GM23338 (cell line): ENCODE results near the gene ZBBX. TPM values are rescaled to one million over a fixed set of nuclear protein-coding genes. Genes with fewer than 3 reads are reported as not detected.

Source experiments
- ATAC-seq: fragments of 200-7000 bp; cut with Tn5 transposase; 3 replicates; pipeline ENCODE4 v1.9.1; 2020
- DNase-seq: peaks from one replicate; pipeline ENCODE4 v3.0.0-alpha.2; 2015; ENCODE audit warnings: low spot score
- H2AFZ ChIP-seq: fragments of 200-600 bp; sonication (generic); 2 replicates; pipeline ENCODE4 v1.8.0; 2016; ENCODE audit warnings: antibody characterized with exemption, mild to moderate bottlenecking, moderate library complexity
- H3F3A ChIP-seq: fragments of 200-600 bp; sonication (generic); replicated peaks from 2 replicates; pipeline ENCODE4 v1.8.0; 2017; ENCODE audit warnings: antibody characterized with exemption, mixed run types, low read depth
- H3K27ac ChIP-seq: fragments of 200-600 bp; sonication (generic); 2 replicates; pipeline ENCODE4 v1.6.1; 2016; ENCODE audit warnings: low read depth
- H3K27me3 ChIP-seq: fragments of 200-600 bp; sonication (generic); 2 replicates; pipeline ENCODE4 v1.8.0; 2016; ENCODE audit warnings: mild to moderate bottlenecking, mixed run types, moderate library complexity; ENCODE audit not compliant: insufficient read depth
- H3K36me3 ChIP-seq: fragments of 200-600 bp; sonication (generic); 2 replicates; pipeline ENCODE4 v1.8.0; 2016; ENCODE audit warnings: mild to moderate bottlenecking; ENCODE audit not compliant: insufficient read depth
- H3K4me1 ChIP-seq: fragments of 200-600 bp; sonication (generic); 2 replicates; pipeline ENCODE4 v1.8.0; 2016; ENCODE audit warnings: mild to moderate bottlenecking, moderate library complexity; ENCODE audit not compliant: insufficient read depth
- H3K4me2 ChIP-seq: fragments of 200-600 bp; sonication (generic); 2 replicates; pipeline ENCODE4 v1.7.1; 2017; ENCODE audit warnings: mixed run types
- H3K4me3 ChIP-seq: fragments of 200-600 bp; sonication (generic); 2 replicates; pipeline ENCODE4 v1.6.1; 2016; ENCODE audit warnings: mixed run types
- H3K79me2 ChIP-seq: fragments of 200-600 bp; sonication (generic); replicated peaks from 2 replicates; pipeline ENCODE4 v1.8.0; 2017; ENCODE audit warnings: mild to moderate bottlenecking; ENCODE audit not compliant: insufficient read depth
- H3K9me2 ChIP-seq: fragments of 200-600 bp; sonication (generic); 2 replicates; pipeline ENCODE4 v1.8.0; 2017; ENCODE audit not compliant: insufficient read depth
- H4K20me1 ChIP-seq: fragments of 200-600 bp; sonication (generic); replicated peaks from 2 replicates; pipeline ENCODE4 v1.8.0; 2017; ENCODE audit warnings: mild to moderate bottlenecking; ENCODE audit not compliant: insufficient read depth
- H3K27ac Mint-ChIP-seq: 2 replicates; pipeline ENCODE4 v1.8.0; 2020; ENCODE audit warnings: inconsistent platforms, mild to moderate bottlenecking, moderate library complexity, mixed read lengths
- H3K27me3 Mint-ChIP-seq: 3 replicates; pipeline ENCODE4 v1.8.0; 2022; ENCODE audit warnings: low read depth, mild to moderate bottlenecking, moderate library complexity, mixed read lengths, inconsistent platforms; ENCODE audit not compliant: insufficient read depth, poor library complexity
- H3K36me3 Mint-ChIP-seq: 3 replicates; pipeline ENCODE4 v1.8.0; 2021; ENCODE audit warnings: low read depth, mild to moderate bottlenecking, inconsistent platforms, moderate library complexity, mixed read lengths
- H3K4me1 Mint-ChIP-seq: 3 replicates; pipeline ENCODE4 v1.8.0; 2020; ENCODE audit warnings: mild to moderate bottlenecking, inconsistent platforms, mixed read lengths
- H3K4me3 Mint-ChIP-seq: 3 replicates; pipeline ENCODE4 v1.8.0; 2021; ENCODE audit warnings: moderate library complexity, mild to moderate bottlenecking, inconsistent platforms, mixed read lengths
- H3K9me3 Mint-ChIP-seq: 3 replicates; pipeline ENCODE4 v1.8.0; 2020; ENCODE audit warnings: moderate library complexity, mild to moderate bottlenecking, inconsistent platforms, mixed read lengths
- CREB1 ChIP-seq: fragments of 250-450 bp; sonication (Bioruptor Pico); IDR thresholded peaks from 2 replicates; pipeline ENCODE4 v1.5.0; 2020; ENCODE audit warnings: low read depth, mild to moderate bottlenecking, moderate library complexity
- EZH2 ChIP-seq: fragments of 200-600 bp; sonication (generic); IDR thresholded peaks from one replicate; pipeline ENCODE4 v1.8.0; 2017; ENCODE audit warnings: antibody characterized with exemption, mild to moderate bottlenecking, low read depth; ENCODE audit not compliant: unreplicated experiment
- EZH2phosphoT487 ChIP-seq: fragments of 200-600 bp; sonication (generic); IDR thresholded peaks from one replicate; pipeline ENCODE4 v1.8.1; 2018; ENCODE audit warnings: antibody characterized with exemption; ENCODE audit not compliant: unreplicated experiment
- JUNB ChIP-seq: IDR thresholded peaks from one replicate; pipeline ENCODE4 v1.6.1; 2016; ENCODE audit warnings: antibody characterized with exemption; ENCODE audit not compliant: unreplicated experiment
- NANOG ChIP-seq: IDR thresholded peaks from 2 replicates; pipeline ENCODE4 v1.6.1; 2016; ENCODE audit warnings: antibody characterized with exemption, borderline replicate concordance
- POLR2AphosphoS5 ChIP-seq: IDR thresholded peaks from 2 replicates; pipeline ENCODE4 v1.6.1; 2016; ENCODE audit warnings: antibody characterized with exemption, low read depth
- STAT1 ChIP-seq: IDR thresholded peaks from one replicate; pipeline ENCODE4 v1.6.1; 2016; ENCODE audit warnings: antibody characterized with exemption; ENCODE audit not compliant: unreplicated experiment
- ZNF331 ChIP-seq: fragments of 250-450 bp; sonication (Bioruptor Pico); IDR thresholded peaks from 2 replicates; pipeline ENCODE4 v1.5.0; 2020; ENCODE audit warnings: low read depth, mild to moderate bottlenecking, moderate library complexity
- polyA plus RNA-seq: library from polyadenylated mRNA; unstranded; fragments of >200 nt; fragmentation: Nextera tagmentation; extraction: Ambion mirVana; gene quantifications from 2 replicates; pipeline ENCODE4 v1.2.1, GENCODE V29; 2016
- total RNA-seq: library from RNA; depleted of rRNA; stranded (reverse); fragments of >200 nt; shearing (Covaris generic); gene quantifications from 2 replicates; pipeline ENCODE4 v1.2.3, GENCODE V29; 2014
- TF ChIP-seq, protein P1 (sequence below): IDR thresholded peaks from 2 replicates; pipeline ENCODE4 v1.6.1; 2016; ENCODE audit warnings: antibody characterized with exemption
- TF ChIP-seq, protein P2 (sequence below): IDR thresholded peaks from one replicate; pipeline ENCODE4 v1.6.1; 2018; ENCODE audit warnings: antibody characterized with exemption; ENCODE audit not compliant: unreplicated experiment
- TF ChIP-seq, protein P3 (sequence below), 2 experiments: fragments of 200-600 bp in 1 of 2; sonication (generic) in 1 of 2; conservative IDR thresholded peaks; 2 replicates each; pipeline versions ENCODE4 v1.5.1 to v1.6.1; 2016 to 2017; ENCODE audit warnings: antibody characterized with exemption in 2 of 2, low read depth in 2 of 2, mild to moderate bottlenecking in 2 of 2, moderate library complexity in 1 of 2

Gene ZBBX
- total and polyA plus RNA-seq, 2 experiments from 2014 or later = 0.90 to 1.1 TPM

DNA sequence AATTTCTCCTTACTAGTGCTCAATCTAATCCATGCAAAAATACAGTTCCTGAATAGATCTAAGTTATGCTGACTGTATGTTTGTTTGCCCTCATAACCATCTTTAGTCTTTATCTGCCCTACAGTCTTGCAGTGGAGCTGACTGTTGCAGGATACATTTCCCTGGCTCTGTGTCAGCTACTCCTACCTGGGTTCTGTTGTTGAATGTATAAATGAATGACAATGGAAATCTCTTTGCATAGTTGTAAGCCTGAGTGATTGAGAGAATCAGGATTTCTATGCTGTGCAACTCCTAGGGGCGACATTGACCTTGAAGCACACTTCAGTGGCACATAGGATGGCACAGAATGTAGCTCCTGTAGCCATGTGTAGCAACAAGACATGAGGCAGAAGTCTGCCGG lies 16.0 kb upstream of the ZBBX start:
- Histone ChIP-seq H3F3A (no peaks in the 10 kb centered on the region), H4K20me1 (no peaks in the 10 kb centered on the region), H3K27me3 (no peaks in the 10 kb centered on the region), H3K4me1 (peaks cover 25% of the 10 kb centered on the region), H3K4me3 (no peak overlapping the region), H3K36me3 (no peaks in the 10 kb centered on the region), H3K4me2 (peak overlapping the region; percentile 11; the same call in 1 of the 2 replicates), H2AFZ (no peak overlapping the region), H3K79me2 (no peaks in the 10 kb centered on the region), H3K9me2 (no peaks in the 10 kb centered on the region), H3K27ac (no peak overlapping the region)
- no peaks in the 10 kb centered on the region for H3K9me3 Mint-ChIP-seq
- H3K4me1 Mint-ChIP-seq = peaks cover 18% of the 10 kb centered on the region
- no peaks in the 10 kb centered on the region for H3K36me3 Mint-ChIP-seq
- DNase-seq = peak; percentile 34
- no peak overlapping the region for H3K4me3 Mint-ChIP-seq
- no peaks in the 10 kb centered on the region for H3K27me3 Mint-ChIP-seq
- H3K27ac Mint-ChIP-seq = peak overlapping the region; percentile 70
- no peak for TF ChIP-seq NANOG
- ATAC-seq = peak; percentile 82

DNA sequence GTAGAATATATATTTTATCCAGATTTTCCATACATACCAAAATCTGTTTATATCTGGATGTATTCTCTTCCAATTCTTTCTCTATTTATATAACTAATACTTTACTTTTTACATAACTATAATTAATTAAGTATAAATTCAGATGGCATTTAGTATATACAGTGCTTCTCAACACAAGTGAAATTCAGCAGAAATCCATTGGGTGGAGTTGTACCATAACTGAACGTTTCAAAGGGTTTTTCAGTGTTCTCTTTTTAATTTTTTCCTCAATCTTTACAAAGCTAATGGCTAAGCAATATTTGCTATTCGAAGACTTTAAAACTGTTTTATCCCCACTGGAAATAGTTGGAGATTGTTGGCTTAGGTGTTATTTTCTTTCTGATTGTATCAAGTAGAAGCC lies 13.9 kb upstream of the ZBBX start:
- no peaks in the 10 kb centered on the region for H3K9me2 ChIP-seq
- H3F3A ChIP-seq = no peaks in the 10 kb centered on the region
- DNase-seq (no peak), ATAC-seq (no peak)
- H3K4me2 ChIP-seq = no peak overlapping the region
- Mint-ChIP-seq H3K9me3 (no peaks in the 10 kb centered on the region), H3K4me3 (no peak overlapping the region), H3K27ac (no peak overlapping the region), H3K36me3 (no peaks in the 10 kb centered on the region), H3K4me1 (peaks cover 18% of the 10 kb centered on the region), H3K27me3 (no peaks in the 10 kb centered on the region)
- no peaks in the 10 kb centered on the region for H4K20me1 ChIP-seq
- no peak overlapping the region for H3K4me3 ChIP-seq
- TF ChIP-seq POLR2AphosphoS5 (no peak), EZH2 (no peak), NANOG (no peak), EZH2phosphoT487 (no peak), STAT1 (no peak), JUNB (no peak), CREB1 (CRISPR knock-in tag) (no peak), ZNF331 (CRISPR knock-in tag) (no peak)
- TF ChIP-seq, protein P1, sequence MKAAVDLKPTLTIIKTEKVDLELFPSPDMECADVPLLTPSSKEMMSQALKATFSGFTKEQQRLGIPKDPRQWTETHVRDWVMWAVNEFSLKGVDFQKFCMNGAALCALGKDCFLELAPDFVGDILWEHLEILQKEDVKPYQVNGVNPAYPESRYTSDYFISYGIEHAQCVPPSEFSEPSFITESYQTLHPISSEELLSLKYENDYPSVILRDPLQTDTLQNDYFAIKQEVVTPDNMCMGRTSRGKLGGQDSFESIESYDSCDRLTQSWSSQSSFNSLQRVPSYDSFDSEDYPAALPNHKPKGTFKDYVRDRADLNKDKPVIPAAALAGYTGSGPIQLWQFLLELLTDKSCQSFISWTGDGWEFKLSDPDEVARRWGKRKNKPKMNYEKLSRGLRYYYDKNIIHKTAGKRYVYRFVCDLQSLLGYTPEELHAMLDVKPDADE = no peak
- TF ChIP-seq, protein P2, sequence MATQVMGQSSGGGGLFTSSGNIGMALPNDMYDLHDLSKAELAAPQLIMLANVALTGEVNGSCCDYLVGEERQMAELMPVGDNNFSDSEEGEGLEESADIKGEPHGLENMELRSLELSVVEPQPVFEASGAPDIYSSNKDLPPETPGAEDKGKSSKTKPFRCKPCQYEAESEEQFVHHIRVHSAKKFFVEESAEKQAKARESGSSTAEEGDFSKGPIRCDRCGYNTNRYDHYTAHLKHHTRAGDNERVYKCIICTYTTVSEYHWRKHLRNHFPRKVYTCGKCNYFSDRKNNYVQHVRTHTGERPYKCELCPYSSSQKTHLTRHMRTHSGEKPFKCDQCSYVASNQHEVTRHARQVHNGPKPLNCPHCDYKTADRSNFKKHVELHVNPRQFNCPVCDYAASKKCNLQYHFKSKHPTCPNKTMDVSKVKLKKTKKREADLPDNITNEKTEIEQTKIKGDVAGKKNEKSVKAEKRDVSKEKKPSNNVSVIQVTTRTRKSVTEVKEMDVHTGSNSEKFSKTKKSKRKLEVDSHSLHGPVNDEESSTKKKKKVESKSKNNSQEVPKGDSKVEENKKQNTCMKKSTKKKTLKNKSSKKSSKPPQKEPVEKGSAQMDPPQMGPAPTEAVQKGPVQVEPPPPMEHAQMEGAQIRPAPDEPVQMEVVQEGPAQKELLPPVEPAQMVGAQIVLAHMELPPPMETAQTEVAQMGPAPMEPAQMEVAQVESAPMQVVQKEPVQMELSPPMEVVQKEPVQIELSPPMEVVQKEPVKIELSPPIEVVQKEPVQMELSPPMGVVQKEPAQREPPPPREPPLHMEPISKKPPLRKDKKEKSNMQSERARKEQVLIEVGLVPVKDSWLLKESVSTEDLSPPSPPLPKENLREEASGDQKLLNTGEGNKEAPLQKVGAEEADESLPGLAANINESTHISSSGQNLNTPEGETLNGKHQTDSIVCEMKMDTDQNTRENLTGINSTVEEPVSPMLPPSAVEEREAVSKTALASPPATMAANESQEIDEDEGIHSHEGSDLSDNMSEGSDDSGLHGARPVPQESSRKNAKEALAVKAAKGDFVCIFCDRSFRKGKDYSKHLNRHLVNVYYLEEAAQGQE = no peak
- TF ChIP-seq, protein P3, sequence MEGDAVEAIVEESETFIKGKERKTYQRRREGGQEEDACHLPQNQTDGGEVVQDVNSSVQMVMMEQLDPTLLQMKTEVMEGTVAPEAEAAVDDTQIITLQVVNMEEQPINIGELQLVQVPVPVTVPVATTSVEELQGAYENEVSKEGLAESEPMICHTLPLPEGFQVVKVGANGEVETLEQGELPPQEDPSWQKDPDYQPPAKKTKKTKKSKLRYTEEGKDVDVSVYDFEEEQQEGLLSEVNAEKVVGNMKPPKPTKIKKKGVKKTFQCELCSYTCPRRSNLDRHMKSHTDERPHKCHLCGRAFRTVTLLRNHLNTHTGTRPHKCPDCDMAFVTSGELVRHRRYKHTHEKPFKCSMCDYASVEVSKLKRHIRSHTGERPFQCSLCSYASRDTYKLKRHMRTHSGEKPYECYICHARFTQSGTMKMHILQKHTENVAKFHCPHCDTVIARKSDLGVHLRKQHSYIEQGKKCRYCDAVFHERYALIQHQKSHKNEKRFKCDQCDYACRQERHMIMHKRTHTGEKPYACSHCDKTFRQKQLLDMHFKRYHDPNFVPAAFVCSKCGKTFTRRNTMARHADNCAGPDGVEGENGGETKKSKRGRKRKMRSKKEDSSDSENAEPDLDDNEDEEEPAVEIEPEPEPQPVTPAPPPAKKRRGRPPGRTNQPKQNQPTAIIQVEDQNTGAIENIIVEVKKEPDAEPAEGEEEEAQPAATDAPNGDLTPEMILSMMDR (conservative IDR thresholded peaks at IDR 0.05; ENCODE audit: low read depth in 2 of 2) = no peak; a peak in 1 of 4 replicates
- no peaks in the 10 kb centered on the region for H3K27me3 ChIP-seq
- no peaks in the 10 kb centered on the region for H3K36me3 ChIP-seq
- no peaks in the 10 kb centered on the region for H3K79me2 ChIP-seq
- H3K4me1 ChIP-seq = peaks cover 25% of the 10 kb centered on the region
- no peak overlapping the region for H2AFZ ChIP-seq
- H3K27ac ChIP-seq = no peak overlapping the region
